Testis (tissue), 2 donors: ENCODE data around the gene ZNF786.

ENCODE experiments used
- POLR2A ChIP-seq: fragments of 450-650 bp; IDR thresholded peaks from one replicate; pipeline ENCODE4 v1.6.1; 2017; ENCODE audit warnings: antibody characterized with exemption, mild to moderate bottlenecking, moderate library complexity
- TF ChIP-seq, protein P1 (sequence below), 3 experiments: fragments of 450-650 bp in 2 of 3; fragments of 200-600 bp in 1 of 3; sonication (generic) in 1 of 3; IDR thresholded peaks; one replicate each; pipeline ENCODE4 v1.5.1; 2016 to 2019; ENCODE audit warnings: antibody characterized with exemption in 3 of 3, mild to moderate bottlenecking in 2 of 3, moderate library complexity in 1 of 3

DNA sequence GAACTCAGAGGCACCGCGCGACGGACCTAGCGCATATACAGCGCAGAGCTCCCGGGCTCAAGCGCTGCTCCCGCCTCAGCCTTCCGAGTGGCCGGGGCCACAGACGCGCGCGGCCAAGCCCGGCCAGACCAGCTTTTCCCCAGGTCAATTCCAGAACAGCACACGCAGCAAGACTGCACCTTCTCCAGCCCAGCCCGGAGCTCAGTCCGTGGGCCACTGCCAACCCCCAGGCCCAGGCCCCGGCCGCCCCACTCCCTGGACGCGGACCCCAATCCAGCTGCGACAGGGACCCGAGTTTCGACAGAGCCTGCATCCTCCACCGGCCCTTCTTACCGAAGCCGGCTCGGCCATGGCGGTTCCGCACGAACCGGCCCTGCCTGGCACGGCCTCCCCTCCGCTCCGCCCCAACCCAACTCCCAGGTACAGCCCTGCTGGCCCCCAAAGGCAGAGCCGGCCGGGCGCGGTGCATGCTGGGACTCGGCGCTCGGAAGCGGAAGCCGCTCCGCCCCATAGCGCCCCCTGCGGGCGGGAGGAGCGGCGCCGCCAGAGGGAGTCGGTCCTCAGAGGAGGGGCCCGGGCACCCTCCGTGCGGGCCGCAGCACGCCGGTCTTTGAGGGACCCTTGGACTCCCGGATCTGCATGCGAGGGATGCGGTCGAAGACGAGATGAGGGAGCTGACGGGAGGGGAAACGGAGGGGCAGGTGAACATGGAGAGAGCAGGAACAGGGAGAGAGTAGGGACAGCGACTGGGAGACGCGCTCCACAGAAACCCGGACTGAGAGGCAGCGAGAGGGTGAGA is 35.5 kb upstream of the ZNF786 start, which contains the start of gene ZNF425:
- peak; percentile 85 for TF ChIP-seq POLR2A
- TF ChIP-seq, protein P1, sequence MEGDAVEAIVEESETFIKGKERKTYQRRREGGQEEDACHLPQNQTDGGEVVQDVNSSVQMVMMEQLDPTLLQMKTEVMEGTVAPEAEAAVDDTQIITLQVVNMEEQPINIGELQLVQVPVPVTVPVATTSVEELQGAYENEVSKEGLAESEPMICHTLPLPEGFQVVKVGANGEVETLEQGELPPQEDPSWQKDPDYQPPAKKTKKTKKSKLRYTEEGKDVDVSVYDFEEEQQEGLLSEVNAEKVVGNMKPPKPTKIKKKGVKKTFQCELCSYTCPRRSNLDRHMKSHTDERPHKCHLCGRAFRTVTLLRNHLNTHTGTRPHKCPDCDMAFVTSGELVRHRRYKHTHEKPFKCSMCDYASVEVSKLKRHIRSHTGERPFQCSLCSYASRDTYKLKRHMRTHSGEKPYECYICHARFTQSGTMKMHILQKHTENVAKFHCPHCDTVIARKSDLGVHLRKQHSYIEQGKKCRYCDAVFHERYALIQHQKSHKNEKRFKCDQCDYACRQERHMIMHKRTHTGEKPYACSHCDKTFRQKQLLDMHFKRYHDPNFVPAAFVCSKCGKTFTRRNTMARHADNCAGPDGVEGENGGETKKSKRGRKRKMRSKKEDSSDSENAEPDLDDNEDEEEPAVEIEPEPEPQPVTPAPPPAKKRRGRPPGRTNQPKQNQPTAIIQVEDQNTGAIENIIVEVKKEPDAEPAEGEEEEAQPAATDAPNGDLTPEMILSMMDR (IDR thresholded peaks at IDR 0.05): peak; percentile 94 to 99 (median 99)
